ENCODE data around the gene UBE2M. TPM values are rescaled to one million over a fixed set of nuclear protein-coding genes. Genes with fewer than 3 reads are reported as not detected.
A peak's percentile ranks its signal among the peaks of the same experiment; 100 is the strongest.

The UBE2M gene
- total RNA-seq, 1 experiment from 2014 or later = 133 TPM

DNA sequence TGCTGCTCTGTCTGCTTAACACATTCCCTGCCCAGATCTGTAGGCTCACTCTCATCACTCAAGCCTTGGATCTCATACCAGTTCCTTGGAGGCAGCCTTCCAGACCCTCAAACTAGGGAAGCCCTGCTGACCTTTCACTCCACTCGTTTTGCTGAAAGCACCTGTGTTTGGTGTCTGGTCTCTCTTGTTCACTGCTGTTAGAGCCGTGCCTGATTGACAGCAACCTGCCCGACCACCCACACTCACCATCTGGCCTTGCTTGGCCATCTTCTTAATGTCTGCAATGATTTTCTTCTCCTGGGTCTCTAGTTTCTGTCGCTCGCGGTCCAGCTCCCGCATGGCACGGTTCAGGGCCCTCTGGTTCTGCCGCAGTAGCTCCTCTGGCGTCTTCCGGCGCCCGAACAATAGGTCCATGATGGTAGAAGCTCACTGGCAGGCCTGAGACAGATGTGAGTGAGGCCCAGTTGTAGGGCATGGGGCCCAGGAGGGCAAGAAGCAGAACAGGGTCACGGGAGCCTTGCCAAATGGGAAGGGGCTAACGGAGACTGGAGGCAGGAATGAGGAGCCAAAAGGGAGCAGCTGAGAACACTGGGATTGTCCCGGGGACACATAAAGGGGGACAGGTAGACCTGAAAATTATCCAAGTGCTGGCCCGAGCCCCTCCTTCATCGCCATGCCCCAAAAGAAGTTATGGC, 4.5 kb downstream of the UBE2M start:
- BruUV-seq (replicated peaks) = no TSS peak
- ChIA-PET CTCF (no interaction called here), POLR2A (interaction anchor here (1.5 to 3.5 kb wide), 2 partner anchors 9 to 10 kb away, joined by 4 to 40 read pairs; partner anchors contain the start of gene TRIM28)
- Histone ChIP-seq H3K4me3 (ENCODE audit: low read depth, low read length) (peak overlapping the region; percentile 58), H3K27me3 (replicated peaks; ENCODE audit: control insufficient read depth, insufficient read depth, low read length) (no peaks in the 10 kb centered on the region), H3K36me3 (ENCODE audit: control insufficient read depth, insufficient read depth, low read length) (peaks cover 8% of the 10 kb centered on the region), H3K4me1 (peaks cover 14% of the 10 kb centered on the region; the same call in 1 of the 2 replicates), H3K9me3 (no peaks in the 10 kb centered on the region)
- peaks cover 98% of the 10 kb centered on the region for H3K36me3 Mint-ChIP-seq (ENCODE audit: insufficient read depth, unreplicated experiment)
- H3K4me1 Mint-ChIP-seq (ENCODE audit: low read depth, unreplicated experiment) = peaks cover 33% of the 10 kb centered on the region
- H3K4me3 Mint-ChIP-seq (ENCODE audit: unreplicated experiment) = peak overlapping the region; percentile 90
- peak overlapping the region; percentile 97 for H3K27ac Mint-ChIP-seq (ENCODE audit: unreplicated experiment)
- TF ChIP-seq, protein P1, sequence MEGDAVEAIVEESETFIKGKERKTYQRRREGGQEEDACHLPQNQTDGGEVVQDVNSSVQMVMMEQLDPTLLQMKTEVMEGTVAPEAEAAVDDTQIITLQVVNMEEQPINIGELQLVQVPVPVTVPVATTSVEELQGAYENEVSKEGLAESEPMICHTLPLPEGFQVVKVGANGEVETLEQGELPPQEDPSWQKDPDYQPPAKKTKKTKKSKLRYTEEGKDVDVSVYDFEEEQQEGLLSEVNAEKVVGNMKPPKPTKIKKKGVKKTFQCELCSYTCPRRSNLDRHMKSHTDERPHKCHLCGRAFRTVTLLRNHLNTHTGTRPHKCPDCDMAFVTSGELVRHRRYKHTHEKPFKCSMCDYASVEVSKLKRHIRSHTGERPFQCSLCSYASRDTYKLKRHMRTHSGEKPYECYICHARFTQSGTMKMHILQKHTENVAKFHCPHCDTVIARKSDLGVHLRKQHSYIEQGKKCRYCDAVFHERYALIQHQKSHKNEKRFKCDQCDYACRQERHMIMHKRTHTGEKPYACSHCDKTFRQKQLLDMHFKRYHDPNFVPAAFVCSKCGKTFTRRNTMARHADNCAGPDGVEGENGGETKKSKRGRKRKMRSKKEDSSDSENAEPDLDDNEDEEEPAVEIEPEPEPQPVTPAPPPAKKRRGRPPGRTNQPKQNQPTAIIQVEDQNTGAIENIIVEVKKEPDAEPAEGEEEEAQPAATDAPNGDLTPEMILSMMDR (IDR thresholded peaks at IDR 0.05; ENCODE audit: insufficient read depth in 1 of 2, low read depth in 1 of 2, low read length in 1 of 2, severe bottlenecking in 1 of 2, unreplicated experiment in 1 of 2) = no peak
- intact Hi-C loops (cut with micrococcal nuclease; ENCODE audit: unreplicated experiment) = no loop called here
- no peaks in the 10 kb centered on the region for H3K27me3 Mint-ChIP-seq (ENCODE audit: insufficient read depth, unreplicated experiment)
- H3K9me3 Mint-ChIP-seq (ENCODE audit: unreplicated experiment) = no peaks in the 10 kb centered on the region
- no peak for DNase-seq

DNA sequence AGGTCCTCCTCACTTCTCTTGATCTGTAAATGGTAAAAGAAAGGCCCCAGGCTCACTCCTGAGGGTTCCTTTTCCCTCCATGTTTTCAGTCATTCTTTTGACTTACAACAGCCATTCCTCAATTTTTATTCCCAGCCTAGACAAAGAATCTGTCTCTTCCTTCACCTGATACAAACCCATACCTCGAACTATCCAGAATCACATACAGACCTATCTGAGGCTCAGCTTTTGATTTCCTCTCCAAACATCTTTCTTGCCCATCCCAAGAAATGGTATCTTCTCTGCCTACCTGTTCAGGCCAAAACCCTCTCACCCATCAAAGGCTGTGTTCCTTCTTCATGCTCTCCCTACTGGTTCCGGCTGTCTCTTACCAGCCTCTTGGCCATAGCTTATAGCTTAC, 5.8 kb downstream of the UBE2M start:
- CTCF ChIA-PET = no interaction called here
- DNase-seq = no peak
- TF ChIP-seq, protein P1 (IDR thresholded peaks at IDR 0.05; ENCODE audit: insufficient read depth in 1 of 2, low read depth in 1 of 2, low read length in 1 of 2, severe bottlenecking in 1 of 2, unreplicated experiment in 1 of 2) = no peak
- Histone ChIP-seq H3K9me3 (no peaks in the 10 kb centered on the region), H3K36me3 (ENCODE audit: control insufficient read depth, insufficient read depth, low read length) (peaks cover 13% of the 10 kb centered on the region), H3K4me3 (ENCODE audit: low read depth, low read length) (no peak overlapping the region), H3K27me3 (replicated peaks; ENCODE audit: control insufficient read depth, insufficient read depth, low read length) (no peaks in the 10 kb centered on the region), H3K4me1 (peaks cover 14% of the 10 kb centered on the region; the same call in 1 of the 2 replicates)
- H3K36me3 Mint-ChIP-seq (ENCODE audit: insufficient read depth, unreplicated experiment) = peaks cover 98% of the 10 kb centered on the region
- no peaks in the 10 kb centered on the region for H3K27me3 Mint-ChIP-seq (ENCODE audit: insufficient read depth, unreplicated experiment)
- peaks cover 29% of the 10 kb centered on the region for H3K4me1 Mint-ChIP-seq (ENCODE audit: low read depth, unreplicated experiment)
- intact Hi-C loops (cut with micrococcal nuclease; ENCODE audit: unreplicated experiment) = no loop called here
- peak overlapping the region; percentile 5 for H3K27ac Mint-ChIP-seq (ENCODE audit: unreplicated experiment)
- no TSS peak for BruUV-seq (replicated peaks)
- H3K4me3 Mint-ChIP-seq (ENCODE audit: unreplicated experiment) = no peak overlapping the region
- POLR2A ChIA-PET = interaction anchor here (0.7 to 3.5 kb wide), 2 partner anchors 9 to 27 kb away, joined by 3 to 40 read pairs; partner anchors contain the start of gene TRIM28
- no peaks in the 10 kb centered on the region for H3K9me3 Mint-ChIP-seq (ENCODE audit: unreplicated experiment)

DNA sequence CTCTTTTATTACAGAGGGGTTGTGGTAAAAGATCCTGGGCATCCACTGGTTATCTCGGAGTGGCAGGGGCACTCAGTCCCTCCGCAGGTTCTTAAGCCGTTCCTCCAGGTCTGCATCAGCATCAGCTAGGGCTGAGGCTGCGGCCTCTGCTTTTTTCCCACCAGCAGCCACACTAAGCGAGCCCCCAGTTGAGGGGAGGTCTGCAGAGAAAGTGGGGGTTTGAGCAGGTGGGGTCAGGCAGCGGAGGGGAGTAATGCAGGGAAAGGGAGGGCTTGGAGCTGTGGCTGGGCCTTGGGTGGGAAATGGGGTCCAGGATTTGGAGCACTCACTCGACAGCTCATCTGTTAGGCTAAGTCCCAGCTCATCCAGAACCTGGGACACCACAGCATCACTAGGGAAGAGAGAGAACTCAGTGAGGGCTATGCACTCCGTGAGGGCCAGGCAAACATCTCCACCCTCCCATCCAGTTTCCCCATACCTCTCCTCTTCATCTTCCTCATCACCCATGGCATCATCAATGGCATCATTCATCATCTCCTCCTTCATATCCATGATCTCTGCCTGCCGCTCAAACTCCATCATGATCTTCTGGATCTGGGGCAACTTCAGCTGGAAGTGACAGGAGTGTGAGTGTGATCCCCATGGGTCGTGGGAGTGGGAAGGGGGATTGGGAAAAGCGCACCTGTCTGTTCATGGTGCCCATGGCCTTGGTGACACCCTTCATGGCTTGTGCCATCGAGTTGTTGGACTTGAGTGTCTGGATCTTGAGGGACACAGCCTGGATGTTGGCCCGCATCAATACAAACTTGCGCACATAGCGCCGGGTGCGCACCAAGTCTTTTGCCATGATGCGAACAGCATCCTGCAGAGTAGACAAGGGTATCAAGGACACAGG, 6.6 kb downstream of the UBE2M start:
- Histone ChIP-seq H3K9me3 (no peaks in the 10 kb centered on the region), H3K27me3 (replicated peaks; ENCODE audit: control insufficient read depth, insufficient read depth, low read length) (no peaks in the 10 kb centered on the region), H3K36me3 (ENCODE audit: control insufficient read depth, insufficient read depth, low read length) (peaks cover 20% of the 10 kb centered on the region), H3K4me3 (ENCODE audit: low read depth, low read length) (no peak overlapping the region), H3K4me1 (peaks cover 10% of the 10 kb centered on the region; the same call in 1 of the 2 replicates)
- DNase-seq = no peak
- Mint-ChIP-seq H3K27me3 (ENCODE audit: insufficient read depth, unreplicated experiment) (no peaks in the 10 kb centered on the region), H3K27ac (ENCODE audit: unreplicated experiment) (no peak overlapping the region), H3K4me3 (ENCODE audit: unreplicated experiment) (no peak overlapping the region), H3K4me1 (ENCODE audit: low read depth, unreplicated experiment) (peaks cover 22% of the 10 kb centered on the region), H3K36me3 (ENCODE audit: insufficient read depth, unreplicated experiment) (peaks cover 98% of the 10 kb centered on the region), H3K9me3 (ENCODE audit: unreplicated experiment) (no peaks in the 10 kb centered on the region)
- BruUV-seq (replicated peaks) = TSS peak; percentile 36
- intact Hi-C loops (cut with micrococcal nuclease; ENCODE audit: unreplicated experiment) = no loop called here
- ChIA-PET CTCF (no interaction called here), POLR2A (interaction anchor here (0.9 to 3.5 kb wide), 2 partner anchors 8 to 11 kb away, joined by 4 to 40 read pairs; partner anchors contain the start of gene TRIM28)
- TF ChIP-seq, protein P1 (IDR thresholded peaks at IDR 0.05; ENCODE audit: insufficient read depth in 1 of 2, low read depth in 1 of 2, low read length in 1 of 2, severe bottlenecking in 1 of 2, unreplicated experiment in 1 of 2) = no peak

All from Caco-2 (cell line).